ENCODE results near the gene CNTNAP2.

The CNTNAP2 gene

GRCh38 chr7:147513451-147513850 lies 1396.8 kb downstream of the CNTNAP2 start:
- no peak for FAIRE-seq

- FAIRE-seq = no peak
Measured at GRCh38 chr7:147516391-147516790, 1399.8 kb downstream of the CNTNAP2 start.

GRCh38 chr7:147519062-147519461 lies 1402.5 kb downstream of the CNTNAP2 start:
- FAIRE-seq = no peak

DNA sequence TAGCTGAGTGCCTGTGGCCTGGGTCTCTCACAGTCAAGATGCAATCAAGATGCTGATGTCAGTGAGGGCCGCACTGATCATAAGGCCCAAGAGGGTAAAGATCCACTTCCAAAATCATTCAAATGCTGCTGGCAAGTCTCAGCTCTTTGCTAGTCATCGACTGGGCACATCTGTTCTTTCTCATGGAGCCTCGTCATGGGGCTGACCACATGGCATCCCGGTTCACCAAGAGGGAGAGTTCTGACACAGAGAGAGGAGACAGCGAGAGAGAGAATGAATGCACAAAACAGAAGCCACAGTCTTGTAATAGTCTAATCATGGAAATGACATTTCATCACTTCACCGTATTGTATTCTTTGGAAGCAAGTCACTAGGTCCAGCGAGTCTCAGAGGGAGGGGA lies 1406.5 kb downstream of the CNTNAP2 start:
- no peak for FAIRE-seq

DNA sequence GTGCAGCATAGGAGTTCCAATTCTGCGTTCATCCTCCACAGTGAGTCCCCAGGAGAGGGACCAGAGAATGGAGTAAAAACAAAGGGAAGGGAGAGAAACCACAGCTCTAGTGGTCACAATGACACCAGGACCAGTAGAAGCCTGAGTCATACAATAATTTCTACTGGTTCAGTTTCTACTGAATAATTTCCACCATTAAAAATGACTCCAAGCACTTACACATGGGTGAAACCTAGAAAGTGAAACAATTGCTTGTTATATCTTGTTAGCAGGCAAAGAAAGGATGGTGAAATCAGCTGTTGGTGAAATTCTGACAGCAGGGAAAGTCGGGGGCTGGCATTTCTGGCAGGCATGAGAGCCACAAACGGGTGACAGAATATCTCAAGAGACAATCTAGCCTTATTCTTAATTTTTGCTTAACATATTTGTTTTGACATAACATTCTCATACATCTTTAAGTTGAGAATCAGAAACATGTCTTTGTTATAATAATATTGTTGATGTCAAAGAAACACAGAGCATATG lies 1408.2 kb downstream of the CNTNAP2 start:
- FAIRE-seq = no peak

DNA sequence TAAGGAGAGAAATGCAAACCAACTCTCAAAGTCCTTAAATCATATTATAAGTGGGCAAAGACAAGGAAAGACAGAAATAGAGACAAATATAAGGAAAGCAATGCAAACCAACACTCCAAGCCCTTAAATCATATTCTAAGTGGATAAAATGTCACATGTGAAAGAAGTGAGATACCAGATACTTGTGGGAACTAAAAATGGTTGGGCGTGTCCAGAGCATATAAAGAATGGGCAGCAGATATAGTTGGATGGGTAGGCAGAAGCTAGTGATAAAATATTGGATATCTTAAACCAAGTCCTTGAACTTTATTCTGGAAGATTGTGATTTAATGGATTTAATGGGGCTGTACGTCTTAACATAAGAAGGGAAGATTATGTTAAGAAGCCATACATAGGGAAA lies 1408.7 kb downstream of the CNTNAP2 start:
- no peak for FAIRE-seq

DNA sequence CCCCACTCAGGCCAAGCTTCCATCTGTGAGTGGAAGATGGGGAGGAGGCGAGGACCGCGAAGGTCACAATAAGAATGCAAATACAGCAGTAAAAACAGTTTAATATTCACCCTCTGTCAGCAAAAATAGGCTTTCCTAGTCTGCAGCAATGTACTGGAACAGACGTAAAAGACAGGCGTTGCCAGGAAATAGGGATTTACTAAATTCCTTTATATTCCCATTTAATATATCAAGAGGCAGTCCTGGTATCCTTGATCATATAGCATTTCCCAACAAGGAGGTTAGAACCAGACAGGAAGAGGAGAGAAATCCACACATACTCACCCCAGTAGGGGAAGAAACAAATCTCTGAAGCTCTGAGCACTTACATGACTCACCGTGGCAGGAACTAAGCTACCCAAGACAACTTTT lies 1419.1 kb downstream of the CNTNAP2 start:
- FAIRE-seq = no peak

DNA sequence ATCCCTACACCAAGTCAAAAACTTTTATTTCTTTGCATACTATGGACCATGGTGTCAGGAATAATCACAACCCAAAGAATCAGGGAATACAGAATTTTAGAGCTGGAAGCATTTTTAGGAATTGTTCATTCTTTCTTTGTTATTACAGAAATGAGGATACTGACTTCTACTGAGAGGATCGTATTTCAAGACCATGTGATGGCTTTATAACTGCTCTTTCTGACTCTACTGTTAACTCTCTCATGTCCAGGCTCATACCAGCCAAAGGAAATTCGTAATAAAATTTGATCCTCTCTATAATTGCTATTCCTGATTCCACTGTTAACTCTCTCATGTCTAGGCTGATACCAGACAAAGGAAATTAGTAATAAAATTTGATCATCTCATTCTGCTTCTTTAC lies 1423.1 kb downstream of the CNTNAP2 start:
- no peak for FAIRE-seq

DNA sequence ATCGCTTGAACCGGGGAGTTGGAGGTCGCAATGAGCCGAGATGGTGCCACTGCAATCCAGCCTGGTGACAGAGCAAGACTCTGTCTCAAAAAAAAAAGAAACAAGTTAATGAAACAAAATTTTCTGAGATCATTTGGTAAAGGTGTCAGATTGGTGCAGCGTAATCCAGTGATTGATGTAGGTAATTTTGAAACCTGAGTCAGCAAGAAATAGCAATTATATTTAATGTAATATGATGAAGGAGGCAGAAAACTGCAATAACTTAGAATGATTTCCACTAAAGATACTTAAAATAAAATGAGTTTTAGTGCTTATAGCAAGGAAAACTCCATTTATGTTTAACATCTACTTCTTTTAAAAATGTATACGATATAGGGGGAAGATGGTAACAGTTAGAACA lies 1424.1 kb downstream of the CNTNAP2 start:
- no peak for FAIRE-seq

DNA sequence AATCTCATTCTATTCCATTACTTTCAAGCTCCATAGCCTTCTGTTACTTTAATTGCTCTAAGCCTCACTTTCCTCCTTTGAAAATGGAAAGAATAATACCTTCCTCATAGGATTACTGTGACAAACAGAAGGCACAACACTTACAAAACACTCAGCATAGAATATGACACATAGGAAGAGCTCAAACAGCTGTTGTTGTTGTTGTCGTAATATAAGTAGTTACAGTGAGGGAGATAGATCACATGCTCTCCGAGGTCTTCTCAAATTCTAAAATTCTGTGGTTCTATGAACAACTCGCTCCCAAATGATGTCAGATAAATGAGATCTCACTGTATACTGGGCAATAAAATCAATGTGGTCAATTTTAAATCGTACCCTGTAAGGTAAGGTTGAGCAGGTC lies 1424.7 kb downstream of the CNTNAP2 start:
- FAIRE-seq = no peak

DNA sequence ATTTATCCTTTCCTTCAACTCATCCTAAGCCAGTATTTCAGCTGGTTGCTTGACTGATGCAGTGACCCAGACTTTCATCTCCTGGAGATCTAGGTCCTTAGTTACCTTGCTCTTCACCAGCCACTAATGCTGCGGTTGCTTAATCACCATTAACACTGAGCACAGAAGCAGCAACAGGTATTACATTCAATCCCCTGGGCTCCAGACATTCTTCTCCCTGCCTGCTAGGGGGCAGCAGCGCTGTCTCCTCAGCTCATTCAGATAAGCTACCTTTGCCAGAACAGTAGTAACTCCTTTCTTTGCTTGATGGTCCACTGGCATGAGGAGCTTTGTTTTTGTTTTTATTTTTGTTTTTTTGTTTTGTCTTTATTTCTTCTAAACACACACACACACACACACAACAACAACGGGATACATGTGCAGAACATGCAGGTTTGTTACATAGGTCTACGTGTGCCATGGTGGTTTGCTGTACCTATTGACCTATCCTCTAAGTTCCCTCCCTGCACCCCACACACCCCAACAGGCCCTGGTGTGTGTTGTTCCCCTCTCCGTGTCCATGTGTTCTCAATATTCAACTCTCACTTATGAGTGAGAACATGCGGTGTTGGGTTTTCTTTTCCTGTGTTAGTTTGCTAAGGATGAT lies 1430.8 kb downstream of the CNTNAP2 start:
- no peak for FAIRE-seq

- FAIRE-seq = no peak
Measured at GRCh38 chr7:147556317-147556716, 1439.7 kb downstream of the CNTNAP2 start.

- no peak for FAIRE-seq
Measured at GRCh38 chr7:147563669-147564068, 1447.1 kb downstream of the CNTNAP2 start.

GRCh38 chr7:147564786-147565476 lies 1448.3 kb downstream of the CNTNAP2 start:
- no peak for FAIRE-seq

DNA sequence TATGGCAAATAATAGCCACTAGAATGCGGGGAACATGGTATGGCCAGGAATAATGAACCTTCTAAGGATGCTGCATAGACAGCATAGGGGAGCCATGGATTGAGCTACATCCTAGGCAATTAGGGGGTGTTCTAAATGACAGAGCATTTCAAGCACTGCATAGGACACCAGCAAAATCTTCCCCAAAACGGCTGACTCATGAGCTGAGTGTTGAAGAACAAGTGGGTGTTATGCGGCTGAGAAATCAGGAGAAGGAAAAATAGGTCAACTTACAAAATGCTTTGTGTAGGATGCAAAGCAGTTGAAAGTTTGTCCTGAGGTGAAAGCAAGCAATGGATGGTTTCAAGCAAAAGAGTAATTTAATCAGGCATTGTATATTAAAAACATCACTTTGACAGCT lies 1450.4 kb downstream of the CNTNAP2 start:
- no peak for FAIRE-seq

DNA sequence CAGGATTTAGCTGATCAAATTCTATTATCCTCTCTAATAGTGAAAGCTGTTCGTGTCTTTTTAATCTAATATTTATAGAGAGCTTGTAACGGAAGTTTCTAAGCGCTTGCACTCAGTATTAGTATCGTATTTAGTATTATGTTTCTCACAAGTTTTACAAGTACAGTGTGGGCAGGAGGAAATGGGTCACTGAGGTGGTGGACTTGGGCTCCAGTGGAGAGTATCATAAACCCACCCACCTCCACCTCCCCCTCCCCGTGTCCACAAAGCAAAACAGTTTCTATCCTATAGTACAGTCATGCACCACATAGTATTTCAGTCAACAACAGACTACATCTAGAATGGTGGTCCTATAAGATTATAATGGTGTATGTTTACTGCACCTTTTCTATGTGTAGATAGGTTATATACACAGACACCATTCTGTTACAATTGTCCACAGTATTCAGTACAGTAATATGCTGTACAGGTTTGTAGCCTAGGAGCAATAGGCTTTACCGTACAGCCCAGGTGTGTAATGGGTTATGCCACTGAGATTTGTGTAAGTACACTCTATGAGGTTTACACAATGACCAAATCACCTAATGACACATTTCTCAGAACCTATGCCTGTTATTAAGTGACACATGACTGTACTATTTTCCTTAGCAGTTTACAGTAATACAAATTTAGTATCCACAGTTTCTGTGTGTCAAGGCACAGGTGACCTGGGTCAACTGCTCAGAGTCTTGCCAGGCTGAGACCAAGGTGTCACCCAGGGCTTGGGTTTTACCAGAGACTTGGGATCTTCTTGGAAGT lies 1452.7 kb downstream of the CNTNAP2 start:
- FAIRE-seq = no peak

- no peak for FAIRE-seq
Measured at GRCh38 chr7:147570390-147570789, 1453.8 kb downstream of the CNTNAP2 start.

DNA sequence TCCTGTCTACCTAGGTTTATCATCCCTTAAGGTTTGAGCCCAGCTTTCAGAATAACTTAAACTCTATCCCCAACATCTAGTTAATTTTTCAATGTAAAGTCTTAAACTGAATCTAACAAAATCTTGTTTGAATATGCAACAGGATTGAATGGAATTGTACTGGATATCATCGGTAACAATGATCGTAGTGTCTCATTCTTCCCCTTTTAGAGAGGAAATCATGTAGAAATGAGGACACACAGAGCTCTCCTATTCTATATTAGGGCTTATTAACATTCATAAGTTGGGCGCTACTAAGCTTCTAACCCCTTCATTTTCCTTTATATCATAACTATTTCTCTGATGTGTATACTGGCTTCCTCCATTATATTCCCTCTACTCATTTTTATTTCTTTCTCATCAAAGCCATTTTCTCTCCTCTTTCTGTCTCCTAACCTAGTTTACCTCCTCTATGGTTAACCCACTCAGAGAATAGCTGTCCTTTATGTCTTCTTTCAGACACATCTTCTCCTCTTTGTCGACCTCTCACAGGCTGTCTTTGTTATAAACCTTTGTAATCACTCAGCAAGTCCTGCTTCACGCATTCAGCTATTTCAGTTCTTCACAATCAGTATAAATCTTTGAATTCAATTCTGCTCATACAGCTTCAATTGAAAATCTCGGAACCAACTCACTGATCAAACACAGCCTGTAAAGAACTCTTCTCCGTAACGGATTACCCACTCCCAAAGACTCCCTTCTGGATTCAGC lies 1455.0 kb downstream of the CNTNAP2 start:
- FAIRE-seq = no peak

DNA sequence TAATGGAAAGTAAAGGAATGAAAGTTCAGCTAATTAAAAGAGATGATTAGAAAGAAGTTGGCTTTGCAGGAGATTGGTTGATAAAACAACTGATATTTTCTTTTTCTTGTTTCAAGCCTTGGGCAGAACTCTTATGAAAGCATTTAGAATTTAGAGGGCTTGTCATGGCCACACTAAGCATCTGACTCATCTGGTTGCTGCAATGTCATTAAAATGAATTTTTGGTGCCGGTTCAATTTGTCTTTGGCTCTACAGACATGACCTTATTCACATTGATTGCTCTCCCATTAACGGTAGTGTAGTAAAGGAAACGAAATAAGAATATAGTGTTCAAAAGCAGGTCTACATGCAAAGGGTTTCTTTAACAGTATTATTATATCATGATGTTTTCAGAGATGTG lies 1461.6 kb downstream of the CNTNAP2 start:
- FAIRE-seq = no peak

DNA sequence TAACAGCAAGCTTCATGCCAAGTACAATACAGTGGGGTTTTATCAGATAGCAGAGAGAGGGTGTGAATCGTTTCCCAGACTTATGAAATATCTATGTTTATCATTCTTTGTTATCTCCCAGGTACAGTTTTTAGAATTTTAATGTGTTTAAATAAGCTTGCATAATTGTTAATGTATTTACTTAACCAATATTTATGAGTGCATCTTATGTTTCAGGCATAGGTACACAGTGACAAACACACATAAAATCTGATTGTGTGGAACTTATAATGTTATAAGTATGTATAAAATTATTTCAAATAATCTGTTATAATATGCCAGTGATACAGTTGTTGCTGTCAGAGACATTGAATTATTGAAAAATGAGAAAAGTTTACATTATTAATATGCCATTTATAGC lies 1462.5 kb downstream of the CNTNAP2 start:
- no peak for FAIRE-seq

GRCh38 chr7:147584771-147585193 lies 1468.2 kb downstream of the CNTNAP2 start:
- FAIRE-seq = no peak

DNA sequence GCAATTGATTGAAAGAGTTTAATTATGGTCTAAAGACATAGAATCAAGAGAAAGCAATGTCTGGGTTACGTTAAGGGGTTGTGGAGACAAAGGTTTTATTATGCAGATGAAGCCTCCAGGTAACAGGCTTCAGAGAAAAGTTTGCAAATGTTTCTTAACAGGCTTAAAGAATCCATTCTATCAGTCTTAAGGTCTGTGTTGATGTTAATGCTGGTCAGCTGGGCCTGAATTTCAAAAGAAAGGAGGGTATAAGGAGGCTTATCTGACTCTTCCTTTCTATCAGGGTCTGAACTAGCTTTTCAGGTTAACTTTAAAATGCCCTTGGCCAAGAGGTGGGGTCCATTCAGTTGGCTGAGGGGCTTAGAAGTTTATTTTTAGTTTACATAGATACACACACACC lies 1469.5 kb downstream of the CNTNAP2 start:
- FAIRE-seq = no peak

DNA sequence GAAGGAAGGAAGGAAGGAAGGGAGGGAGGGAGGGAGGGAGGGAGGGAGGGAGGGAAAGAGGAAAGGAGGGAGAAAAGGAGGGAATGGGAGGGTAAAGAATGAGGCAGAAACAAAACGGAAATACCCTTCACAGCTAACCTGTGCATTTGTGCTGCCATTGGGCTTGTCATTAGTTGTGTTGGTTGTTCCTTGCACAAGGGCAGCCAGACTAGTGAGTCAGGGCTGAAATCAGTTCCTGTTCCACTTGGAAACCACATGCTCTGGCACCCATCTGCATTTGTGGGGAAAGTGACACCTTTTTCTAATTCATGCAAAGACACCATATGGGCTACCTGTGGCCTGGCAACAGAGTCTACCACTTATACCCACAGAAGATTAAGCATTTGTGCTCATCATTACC lies 1469.9 kb downstream of the CNTNAP2 start:
- FAIRE-seq = no peak
